Measurements from ENCODE around the gene CADPS.

The CADPS gene

GRCh38 chr3:62570888-62571287 is 304.3 kb downstream of the CADPS start:
- no peak for TF ChIP-seq POLR2A (IDR thresholded peaks at IDR 0.05; ENCODE audit: low read length)
- TF ChIP-seq GATA1 (IDR thresholded peaks at IDR 0.05; ENCODE audit: low read depth, low read length): no peak
- no peak for DNase-seq

DNA sequence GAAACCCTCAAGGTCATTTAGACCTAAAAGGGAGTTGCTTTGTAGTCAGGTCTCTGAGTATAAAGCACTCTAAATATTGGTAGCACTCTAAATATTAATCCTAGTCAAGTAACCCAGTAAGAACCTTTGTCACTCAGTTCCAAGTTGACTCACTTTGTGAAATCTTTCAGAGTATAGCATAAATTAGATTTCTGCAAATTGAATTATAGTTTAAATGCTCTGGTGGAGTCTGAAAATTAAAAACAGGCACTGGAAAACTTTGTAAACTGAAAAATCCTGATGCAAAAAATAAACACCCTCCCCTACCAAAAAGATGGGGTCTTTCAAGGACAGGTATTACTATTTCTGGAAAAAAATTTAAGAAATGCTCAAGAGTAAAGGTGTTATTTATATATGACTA is 305.6 kb downstream of the CADPS start:
- DNase-seq: no peak
- no peak for TF ChIP-seq POLR2A (IDR thresholded peaks at IDR 0.05; ENCODE audit: low read length)
- no peak for TF ChIP-seq GATA1 (IDR thresholded peaks at IDR 0.05; ENCODE audit: low read depth, low read length)

- no peak for DNase-seq
- no peak for TF ChIP-seq POLR2A (IDR thresholded peaks at IDR 0.05; ENCODE audit: low read length)
- TF ChIP-seq GATA1 (IDR thresholded peaks at IDR 0.05; ENCODE audit: low read depth, low read length): no peak
Observed at GRCh38 chr3:62567097-62568021, 307.9 kb downstream of the CADPS start.

GRCh38 chr3:62566022-62566557 is 309.1 kb downstream of the CADPS start:
- TF ChIP-seq GATA1 (IDR thresholded peaks at IDR 0.05; ENCODE audit: low read depth, low read length) (no peak), POLR2A (IDR thresholded peaks at IDR 0.05; ENCODE audit: low read length) (no peak)
- DNase-seq: no peak

- no peak for DNase-seq
- no peak for TF ChIP-seq GATA1 (IDR thresholded peaks at IDR 0.05; ENCODE audit: low read depth, low read length)
- no peak for TF ChIP-seq POLR2A (IDR thresholded peaks at IDR 0.05; ENCODE audit: low read length)
Observed at GRCh38 chr3:62562596-62562995, 312.6 kb downstream of the CADPS start.

- DNase-seq: no peak
- no peak for TF ChIP-seq POLR2A (IDR thresholded peaks at IDR 0.05; ENCODE audit: low read length)
- TF ChIP-seq GATA1 (IDR thresholded peaks at IDR 0.05; ENCODE audit: low read depth, low read length): no peak
Observed at GRCh38 chr3:62562017-62562416, 313.2 kb downstream of the CADPS start.

DNA sequence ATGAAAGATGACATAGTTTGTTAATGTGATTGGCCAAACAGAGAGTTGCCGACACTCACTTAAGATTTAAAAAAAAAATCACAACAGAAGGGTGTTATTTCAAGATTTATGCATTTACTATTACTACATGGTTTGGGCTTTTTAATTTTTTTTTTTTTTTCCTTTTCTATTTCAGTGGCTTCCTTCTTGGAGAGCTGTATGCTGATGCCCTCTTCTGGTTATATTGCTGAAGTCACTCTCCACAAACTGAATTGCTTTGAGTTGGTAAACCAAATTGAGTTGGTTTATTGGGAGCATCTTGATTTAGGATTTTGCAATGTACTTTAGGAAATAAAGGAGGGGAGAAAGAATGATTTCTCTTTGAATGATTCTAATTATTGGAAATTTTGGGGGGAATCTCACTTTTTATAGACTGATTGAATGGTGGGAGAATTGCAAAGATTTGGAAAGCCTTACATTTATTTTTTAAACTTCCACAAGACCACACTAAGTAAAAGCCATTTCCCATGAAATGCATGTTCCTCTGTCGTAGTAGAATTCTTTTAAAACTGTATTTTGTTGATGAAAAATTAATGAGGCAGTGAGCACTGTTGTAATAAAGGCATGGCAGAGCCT is 315.3 kb downstream of the CADPS start:
- no peak for DNase-seq
- no peak for TF ChIP-seq POLR2A (IDR thresholded peaks at IDR 0.05; ENCODE audit: low read length)
- TF ChIP-seq GATA1 (IDR thresholded peaks at IDR 0.05; ENCODE audit: low read depth, low read length): no peak

- no peak for TF ChIP-seq GATA1 (IDR thresholded peaks at IDR 0.05; ENCODE audit: low read depth, low read length)
- TF ChIP-seq POLR2A (IDR thresholded peaks at IDR 0.05; ENCODE audit: low read length): no peak
- DNase-seq: peak in 1 of 2 experiments; percentile 13
Observed at GRCh38 chr3:62558549-62559112, 316.6 kb downstream of the CADPS start.

- DNase-seq: no peak
- no peak for TF ChIP-seq POLR2A (IDR thresholded peaks at IDR 0.05; ENCODE audit: low read length)
- TF ChIP-seq GATA1 (IDR thresholded peaks at IDR 0.05; ENCODE audit: low read depth, low read length): no peak
Observed at GRCh38 chr3:62557983-62558382, 317.2 kb downstream of the CADPS start.

DNA sequence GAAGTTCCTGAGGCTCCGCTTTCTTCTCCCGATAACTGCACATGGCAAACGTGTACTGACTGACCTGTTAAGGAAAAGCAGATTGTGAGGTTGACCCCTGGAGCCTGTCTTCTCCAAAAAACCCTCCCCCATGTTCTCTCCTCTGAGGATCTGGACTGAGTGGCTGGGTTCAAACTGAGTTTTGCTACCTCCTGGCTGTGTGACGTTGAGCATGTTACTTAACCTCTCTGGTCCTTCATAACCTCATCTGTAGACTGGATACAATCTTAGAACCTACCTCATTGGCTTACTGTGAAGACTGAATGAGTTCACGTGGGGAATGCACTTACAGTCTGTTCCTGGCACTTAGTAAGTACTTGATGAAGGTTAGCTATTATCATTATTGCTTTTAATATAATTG is 317.8 kb downstream of the CADPS start:
- TF ChIP-seq POLR2A (IDR thresholded peaks at IDR 0.05; ENCODE audit: low read length) (no peak), GATA1 (IDR thresholded peaks at IDR 0.05; ENCODE audit: low read depth, low read length) (no peak)
- no peak for DNase-seq

DNA sequence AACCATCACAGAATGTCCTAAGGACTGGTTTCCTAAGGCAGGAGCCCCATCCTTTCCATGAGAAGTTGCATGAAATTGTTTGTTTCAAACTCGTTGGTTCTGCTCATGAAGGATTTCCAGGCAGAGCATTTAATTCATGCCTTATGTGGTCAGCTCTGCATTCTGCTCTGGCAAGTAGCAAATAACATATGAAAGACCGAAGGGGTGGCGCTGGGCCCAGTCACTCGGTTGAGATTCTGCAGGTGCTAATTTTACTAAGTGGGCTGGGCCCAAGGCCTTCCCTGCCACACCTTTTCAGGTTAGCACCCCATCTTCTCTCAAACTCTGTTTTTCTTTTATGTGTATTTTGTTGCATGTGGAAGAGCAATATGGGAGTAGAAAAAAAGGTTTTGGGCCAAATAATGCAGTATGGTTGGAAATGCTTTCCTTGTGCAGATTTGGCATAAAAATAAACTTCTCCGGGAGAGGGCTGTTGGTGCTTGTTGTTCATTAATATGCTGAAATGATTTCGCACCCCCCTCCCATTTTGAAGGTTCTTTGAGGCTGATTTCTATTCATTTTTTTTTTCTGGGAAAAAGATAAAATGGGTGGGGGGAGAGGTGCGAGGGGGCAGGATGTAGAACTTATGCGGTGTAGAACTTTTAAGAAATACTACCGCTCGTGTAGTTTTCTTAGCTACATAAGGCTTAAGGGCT is 318.9 kb downstream of the CADPS start:
- TF ChIP-seq POLR2A (IDR thresholded peaks at IDR 0.05; ENCODE audit: low read length): no peak
- no peak for TF ChIP-seq GATA1 (IDR thresholded peaks at IDR 0.05; ENCODE audit: low read depth, low read length)
- DNase-seq: no peak

- TF ChIP-seq GATA1 (IDR thresholded peaks at IDR 0.05; ENCODE audit: low read depth, low read length) (no peak), POLR2A (IDR thresholded peaks at IDR 0.05; ENCODE audit: low read length) (no peak)
- no peak for DNase-seq
Observed at GRCh38 chr3:62554264-62554799, 320.9 kb downstream of the CADPS start.

DNA sequence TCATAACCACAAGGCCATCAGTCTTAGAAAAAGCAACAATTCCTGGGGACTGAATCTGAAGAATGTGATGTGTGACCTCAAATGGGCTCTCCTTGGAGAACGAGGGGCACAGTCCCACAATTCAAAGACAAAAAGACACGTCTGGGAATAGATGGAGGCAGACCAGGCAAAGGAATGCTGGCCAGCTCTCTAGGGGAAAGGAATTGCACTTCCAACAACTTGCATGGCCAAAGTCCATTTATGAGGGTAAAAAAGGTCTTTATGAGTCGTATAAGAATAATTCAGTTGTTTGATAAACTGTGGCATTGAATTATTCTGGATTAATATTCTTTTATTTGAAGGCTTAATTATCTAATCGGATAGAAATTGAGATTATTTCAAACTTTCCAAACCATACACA is 321.4 kb downstream of the CADPS start:
- no peak for DNase-seq
- TF ChIP-seq POLR2A (IDR thresholded peaks at IDR 0.05; ENCODE audit: low read length) (no peak), GATA1 (IDR thresholded peaks at IDR 0.05; ENCODE audit: low read depth, low read length) (no peak)
